Activated gamma-delta T cell (primary cell): Measurements from ENCODE around the gene ZDHHC19.
"Not testable (repeated sequence)": the region's sequence is repeated elsewhere in the genome, so short reads cannot be mapped to it uniquely, and the experiment has no call there.

ENCODE experiments used
- DNase-seq: peaks from one replicate; lab custom pipeline; 2025; lab: John Stamatoyannopoulos, UW

Gene ZDHHC19

DNA sequence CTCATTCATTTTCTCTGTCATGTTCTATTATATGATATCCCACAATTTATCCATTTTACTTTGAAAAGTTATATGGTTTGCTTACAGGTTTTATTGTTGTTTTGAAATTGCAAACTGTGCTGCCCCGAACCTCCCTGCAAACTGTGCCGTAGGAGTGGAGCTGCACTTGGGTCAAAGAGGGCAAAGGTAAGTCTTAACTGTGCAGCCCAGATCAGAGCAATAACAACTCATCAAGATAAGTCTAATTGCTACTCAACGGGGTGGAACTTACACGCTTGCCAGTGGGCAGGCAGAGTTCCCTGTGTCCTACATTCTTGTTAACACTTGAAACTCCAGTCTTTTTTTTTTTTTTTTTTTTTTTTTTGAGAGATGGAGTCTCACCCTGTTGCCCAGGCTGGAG is 33.2 kb downstream of the ZDHHC19 start:
- no peak for DNase-seq

- DNase-seq = no peak
These were observed 33.6 kb downstream of the ZDHHC19 start for GRCh38 chr3:196177567-196177966.

GRCh38 chr3:196175722-196176121 is 35.5 kb downstream of the ZDHHC19 start:
- no peak for DNase-seq

GRCh38 chr3:196175116-196175625 is 36.0 kb downstream of the ZDHHC19 start:
- no peak for DNase-seq

GRCh38 chr3:196174652-196175051 is 36.5 kb downstream of the ZDHHC19 start:
- no peak for DNase-seq

- DNase-seq = not testable (repeated sequence)
These were observed 40.9 kb downstream of the ZDHHC19 start for GRCh38 chr3:196170296-196170695.

- DNase-seq = no peak
These were observed 41.4 kb downstream of the ZDHHC19 start for GRCh38 chr3:196169836-196170240.

GRCh38 chr3:196168808-196169391 is 42.3 kb downstream of the ZDHHC19 start:
- no peak for DNase-seq

- DNase-seq = no peak
These were observed 44.5 kb downstream of the ZDHHC19 start for GRCh38 chr3:196166741-196167140.

DNA sequence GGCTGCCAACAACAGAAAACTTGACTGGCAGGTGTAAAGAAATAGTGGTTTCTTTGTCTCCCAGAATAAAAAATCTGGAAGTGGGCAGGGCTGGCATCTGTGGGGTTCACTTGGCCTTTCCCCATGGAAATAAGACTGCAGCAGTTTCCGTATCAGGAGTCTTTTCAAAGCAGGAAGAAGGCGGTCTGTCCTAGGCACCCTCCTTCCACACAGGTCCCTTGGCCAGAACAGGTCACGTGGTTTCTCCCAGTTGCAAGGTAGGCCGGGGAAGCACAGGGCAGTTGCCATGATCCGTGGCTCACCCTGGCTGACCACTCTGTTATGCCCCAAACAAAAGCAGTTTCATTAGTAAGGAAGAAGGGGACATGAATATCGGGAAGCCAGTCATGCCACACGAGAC is 45.4 kb downstream of the ZDHHC19 start:
- DNase-seq = no peak

GRCh38 chr3:196165006-196165575 is 46.1 kb downstream of the ZDHHC19 start:
- DNase-seq = not testable (repeated sequence)

DNA sequence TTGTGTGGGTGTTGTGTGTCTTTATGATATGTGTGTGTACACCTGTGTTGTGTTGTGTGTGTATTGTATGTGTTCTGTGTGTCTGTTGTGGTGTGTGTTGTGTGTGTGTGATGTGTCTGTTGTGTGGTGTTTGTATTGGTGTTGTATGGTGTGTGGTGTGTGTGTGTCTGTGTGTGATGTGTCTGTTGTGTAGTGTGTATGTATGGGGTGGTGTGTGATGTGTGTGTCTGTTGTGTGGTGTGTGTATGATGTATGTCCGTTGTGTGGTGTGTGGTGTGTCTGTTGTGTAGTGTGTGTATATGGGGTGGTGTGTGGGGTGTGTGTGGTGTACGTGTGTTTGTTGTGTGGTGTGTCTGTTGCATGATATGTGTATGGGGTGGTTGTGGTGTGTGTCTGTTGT is 46.6 kb downstream of the ZDHHC19 start:
- no peak for DNase-seq

GRCh38 chr3:196163666-196164493 is 47.3 kb downstream of the ZDHHC19 start:
- DNase-seq = no peak

DNA sequence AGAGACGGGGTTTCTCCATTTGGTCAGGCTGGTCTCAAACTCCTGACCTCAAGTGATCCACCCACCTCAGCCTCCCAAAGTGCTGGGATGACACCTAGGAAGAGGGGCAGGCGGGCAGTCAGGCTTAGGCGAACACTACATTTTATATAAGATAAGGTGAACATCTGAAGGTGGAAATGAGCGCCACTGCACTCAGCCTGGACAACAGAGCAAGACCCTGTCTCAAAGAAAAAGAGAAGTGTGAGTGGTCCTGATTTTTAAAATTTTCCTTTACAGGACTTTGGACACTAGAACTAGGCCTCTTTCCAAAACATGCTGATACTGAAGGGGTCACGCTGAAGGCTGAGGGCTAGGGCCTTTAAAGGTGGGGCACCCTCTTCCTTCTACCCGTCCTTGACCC is 48.0 kb downstream of the ZDHHC19 start:
- DNase-seq = no peak

DNA sequence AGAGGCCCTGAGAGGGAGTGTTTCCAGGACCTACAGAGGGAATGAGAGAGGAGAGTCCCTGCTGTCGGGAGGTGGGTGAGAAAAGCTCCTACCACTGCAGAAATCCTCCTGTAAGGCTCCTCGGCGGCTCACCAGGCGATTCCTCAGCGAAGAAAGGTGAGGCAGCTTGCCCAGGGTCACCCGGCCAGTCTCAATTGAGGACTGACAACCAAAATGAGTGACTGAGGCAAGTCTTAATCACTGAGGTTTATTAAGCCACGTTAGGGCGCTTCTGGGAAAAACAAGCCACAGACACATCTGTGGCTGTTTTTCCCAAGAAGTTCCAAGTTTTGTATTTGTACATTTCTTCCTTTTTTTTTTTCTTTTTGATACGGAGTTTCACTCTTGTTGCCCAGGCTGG is 48.5 kb downstream of the ZDHHC19 start:
- DNase-seq = no peak

DNA sequence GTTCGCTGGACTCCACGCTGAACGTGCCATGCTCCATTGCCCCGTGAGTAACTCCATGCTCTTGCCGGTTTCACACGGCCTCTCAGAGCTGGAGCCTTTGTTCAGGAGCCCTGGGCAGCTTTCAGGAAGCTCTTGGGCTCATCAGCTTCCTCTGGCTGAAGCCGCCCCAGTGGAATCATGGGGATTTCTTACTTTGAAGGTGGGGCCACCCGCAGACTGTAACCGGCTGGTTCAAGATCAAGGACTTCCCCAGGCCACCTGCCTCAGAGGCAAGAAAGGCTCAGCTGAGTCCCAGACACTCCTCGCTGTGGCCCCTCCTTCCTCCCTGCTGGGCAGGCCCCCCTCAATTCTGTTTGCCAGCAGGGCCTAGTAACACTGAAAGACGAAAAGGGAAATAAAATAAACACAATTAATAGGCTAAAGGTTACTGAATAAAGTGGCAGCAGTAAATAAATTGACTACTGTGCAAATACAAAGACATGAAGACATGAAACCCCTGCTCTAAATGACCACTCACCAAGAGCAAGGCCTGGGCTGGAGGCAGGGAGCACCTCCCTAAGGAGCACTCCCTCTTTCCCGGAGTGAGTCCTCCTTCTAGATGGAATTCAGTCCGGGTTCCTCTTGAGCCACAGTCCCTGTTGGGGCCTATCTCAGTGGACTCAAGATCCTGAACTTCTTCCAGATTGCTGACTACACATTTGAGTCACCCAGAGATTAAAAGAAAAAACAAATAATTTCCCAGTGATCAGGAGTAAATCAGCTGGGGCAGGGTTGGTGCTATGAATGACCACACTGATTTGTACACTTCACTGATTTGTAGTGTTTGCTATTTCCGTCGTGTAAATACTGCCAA is 51.0 kb downstream of the ZDHHC19 start:
- no peak for DNase-seq

- DNase-seq = no peak
These were observed 51.7 kb downstream of the ZDHHC19 start for GRCh38 chr3:196159526-196159925.

GRCh38 chr3:196156160-196156559 is 55.0 kb downstream of the ZDHHC19 start:
- DNase-seq = no peak

DNA sequence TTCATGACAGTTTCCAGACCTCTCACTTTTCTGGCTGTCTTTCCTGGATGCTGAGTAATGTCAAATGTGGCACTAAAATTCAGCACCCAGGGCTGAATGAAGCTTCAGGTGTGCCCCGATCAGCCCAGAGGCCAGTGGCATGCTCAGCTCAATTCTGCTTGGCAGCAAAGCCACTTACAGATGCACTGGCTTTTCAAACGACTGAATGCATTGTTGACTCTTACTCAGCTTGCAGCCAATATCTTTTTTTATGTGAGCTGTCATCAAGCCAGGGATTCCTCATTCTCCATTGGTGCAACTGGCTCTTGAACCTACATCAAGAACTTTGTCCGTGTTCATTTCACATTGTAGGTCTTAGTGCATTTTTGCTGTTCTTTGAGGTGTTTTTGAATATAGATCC is 60.7 kb downstream of the ZDHHC19 start:
- DNase-seq = no peak

DNA sequence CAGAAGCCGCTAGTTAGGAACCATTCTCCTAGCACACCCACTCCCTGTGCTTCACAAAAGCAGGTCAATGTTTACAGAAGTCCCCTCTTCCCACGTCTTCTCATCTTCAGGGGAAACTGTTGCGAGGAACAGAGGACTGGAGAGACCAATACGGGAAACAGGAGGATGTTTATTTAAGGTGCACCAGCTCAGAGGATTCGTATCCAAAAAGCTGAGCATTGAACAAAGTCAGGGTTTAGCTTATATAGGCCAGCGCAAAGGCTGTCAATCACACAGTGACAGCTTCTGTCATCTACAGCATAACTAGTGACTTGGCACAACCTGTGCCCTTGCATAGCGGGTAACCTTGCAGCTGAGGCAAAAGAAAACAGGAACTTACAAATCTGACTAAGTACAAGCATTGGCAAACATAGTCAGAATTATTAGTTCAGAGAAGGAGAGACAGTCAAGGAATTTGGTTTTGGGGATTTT is 61.3 kb downstream of the ZDHHC19 start:
- DNase-seq = no peak

DNA sequence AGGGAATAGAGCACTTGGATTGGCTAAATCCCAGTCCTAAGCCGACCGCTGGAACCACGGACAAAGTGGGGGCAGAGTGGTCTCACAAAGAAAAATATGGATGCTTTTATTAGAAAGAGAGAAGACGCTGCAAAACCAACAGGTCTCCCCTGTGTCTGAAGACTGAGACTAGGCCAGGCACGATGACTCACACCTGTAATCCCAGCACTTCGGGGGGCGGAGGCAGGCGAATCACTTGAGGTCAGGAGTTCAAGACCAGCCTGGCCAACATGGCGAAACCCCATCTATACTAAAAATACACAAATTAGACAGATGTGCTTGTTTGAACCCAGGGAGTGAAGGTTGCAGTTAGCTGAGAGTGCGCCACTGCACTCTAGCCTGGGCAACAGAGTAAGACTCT is 61.8 kb downstream of the ZDHHC19 start:
- no peak for DNase-seq
